ENCODE data around the gene MPPED1.
A peak's percentile ranks its signal among the peaks of the same experiment; 100 is the strongest.

Gene MPPED1, protein sequence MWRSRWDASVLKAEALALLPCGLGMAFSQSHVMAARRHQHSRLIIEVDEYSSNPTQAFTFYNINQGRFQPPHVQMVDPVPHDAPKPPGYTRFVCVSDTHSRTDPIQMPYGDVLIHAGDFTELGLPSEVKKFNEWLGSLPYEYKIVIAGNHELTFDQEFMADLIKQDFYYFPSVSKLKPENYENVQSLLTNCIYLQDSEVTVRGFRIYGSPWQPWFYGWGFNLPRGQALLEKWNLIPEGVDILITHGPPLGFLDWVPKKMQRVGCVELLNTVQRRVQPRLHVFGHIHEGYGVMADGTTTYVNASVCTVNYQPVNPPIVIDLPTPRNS

DNA sequence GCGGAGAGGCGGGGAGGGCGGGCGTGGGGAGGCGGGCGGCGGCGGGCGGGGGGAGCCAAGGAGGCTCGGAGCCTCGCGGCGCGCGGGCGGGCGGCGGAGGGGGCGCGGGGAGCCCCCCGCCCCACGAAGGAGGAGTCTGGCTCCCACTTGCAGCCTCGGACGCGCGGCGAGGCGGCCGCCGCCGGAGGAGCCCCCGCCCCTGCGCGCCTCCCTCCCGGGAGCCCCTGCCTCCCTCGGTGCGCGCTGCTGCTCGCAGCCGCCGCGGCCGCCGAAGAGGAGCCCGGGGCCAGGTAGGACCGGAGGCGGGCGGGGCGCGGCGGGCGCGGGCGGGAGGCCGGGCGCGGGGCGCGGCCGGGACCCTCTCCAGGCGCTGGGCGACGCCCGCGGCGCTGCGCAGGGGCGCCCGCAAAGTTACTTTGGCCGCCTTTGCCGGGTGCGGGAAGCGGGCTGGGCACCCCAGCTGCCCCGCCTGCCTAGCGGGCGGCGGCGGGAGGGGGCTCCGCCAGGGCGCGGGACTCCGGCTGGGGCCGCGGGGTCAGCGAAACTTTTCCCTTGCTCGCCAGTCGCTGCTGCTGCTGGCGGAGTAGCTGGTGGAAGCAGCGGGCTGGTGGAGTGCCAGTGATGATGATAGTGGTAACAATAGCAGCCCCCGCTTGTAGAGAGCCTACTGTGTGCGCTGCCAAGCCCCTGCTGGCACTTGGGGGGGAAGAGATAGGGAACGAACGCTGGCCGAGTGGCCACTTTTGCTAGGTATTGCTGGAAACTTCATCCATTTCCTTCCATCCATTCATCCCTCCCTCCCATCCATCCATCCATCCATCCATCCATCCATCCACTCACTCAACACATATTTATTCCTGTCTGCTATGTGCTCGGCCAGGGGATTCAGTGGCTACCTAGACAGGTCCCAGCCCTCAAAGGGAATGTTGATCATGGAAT is at the start of gene MPPED1:
Gene MPPED1 (plus strand): TSS at position 146 of the 939 bp plus-strand sequence. CDS start 12,972 bp downstream, outside the sequence.
- DNase-seq (ENCODE audit: low spot score), result peak; percentile 65

DNA sequence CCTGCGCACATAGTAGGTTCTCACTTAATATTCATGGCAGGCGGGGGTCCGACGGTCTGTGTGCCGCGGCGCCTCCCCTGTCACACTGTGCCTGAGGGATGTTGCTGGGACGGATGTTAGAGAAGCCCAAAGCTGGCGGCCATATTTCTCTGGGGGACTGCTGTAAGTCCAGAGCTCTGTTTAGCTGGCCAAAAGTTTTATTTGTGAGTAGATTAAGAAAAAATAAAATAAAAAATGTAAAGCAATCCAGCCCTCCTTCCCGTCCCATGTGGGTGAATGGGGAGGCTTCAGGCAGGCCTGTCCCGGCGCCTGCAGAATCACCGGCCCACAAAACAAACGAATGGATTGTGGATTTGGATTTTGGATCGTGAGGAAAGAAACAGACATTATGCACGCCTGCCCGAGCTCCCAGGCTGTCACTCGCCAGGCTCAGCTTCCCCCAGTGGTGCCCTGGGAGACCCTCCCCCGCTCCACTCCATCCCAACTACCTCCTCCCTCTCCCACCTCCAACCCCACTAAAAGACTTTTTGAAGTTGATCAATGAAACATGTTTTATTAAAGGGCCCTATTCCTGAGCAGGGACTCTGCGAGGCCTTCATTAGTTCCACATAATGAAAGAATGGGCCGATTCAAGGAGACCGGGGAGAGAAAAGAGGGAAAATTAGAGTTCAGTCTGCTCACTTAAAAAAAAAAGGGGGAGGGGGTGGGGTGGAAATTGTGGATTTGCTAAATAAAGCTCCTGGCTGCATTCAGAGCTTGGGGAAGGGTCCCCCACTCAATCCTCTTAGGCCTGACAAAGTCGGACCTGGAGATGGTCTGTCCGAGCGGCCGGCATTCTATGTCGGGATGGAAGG is 48.3 kb upstream of the MPPED1 start:
- DNase-seq (ENCODE audit: low spot score), result no peak

DNA sequence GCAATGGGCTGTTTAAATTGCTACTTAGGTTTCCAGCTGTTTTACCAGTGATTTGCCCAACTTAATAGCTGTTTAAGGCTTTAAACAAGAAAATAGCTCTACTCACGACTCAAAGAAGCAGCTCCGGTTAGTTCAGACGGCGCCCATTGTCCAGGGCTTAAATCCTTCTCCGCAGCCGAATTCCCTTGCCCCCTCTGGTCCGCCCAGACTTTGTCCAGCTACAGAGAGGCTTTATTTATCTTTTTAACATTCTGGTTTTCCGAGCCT is 47.7 kb upstream of the MPPED1 start:
- DNase-seq (ENCODE audit: low spot score), result no peak

DNA sequence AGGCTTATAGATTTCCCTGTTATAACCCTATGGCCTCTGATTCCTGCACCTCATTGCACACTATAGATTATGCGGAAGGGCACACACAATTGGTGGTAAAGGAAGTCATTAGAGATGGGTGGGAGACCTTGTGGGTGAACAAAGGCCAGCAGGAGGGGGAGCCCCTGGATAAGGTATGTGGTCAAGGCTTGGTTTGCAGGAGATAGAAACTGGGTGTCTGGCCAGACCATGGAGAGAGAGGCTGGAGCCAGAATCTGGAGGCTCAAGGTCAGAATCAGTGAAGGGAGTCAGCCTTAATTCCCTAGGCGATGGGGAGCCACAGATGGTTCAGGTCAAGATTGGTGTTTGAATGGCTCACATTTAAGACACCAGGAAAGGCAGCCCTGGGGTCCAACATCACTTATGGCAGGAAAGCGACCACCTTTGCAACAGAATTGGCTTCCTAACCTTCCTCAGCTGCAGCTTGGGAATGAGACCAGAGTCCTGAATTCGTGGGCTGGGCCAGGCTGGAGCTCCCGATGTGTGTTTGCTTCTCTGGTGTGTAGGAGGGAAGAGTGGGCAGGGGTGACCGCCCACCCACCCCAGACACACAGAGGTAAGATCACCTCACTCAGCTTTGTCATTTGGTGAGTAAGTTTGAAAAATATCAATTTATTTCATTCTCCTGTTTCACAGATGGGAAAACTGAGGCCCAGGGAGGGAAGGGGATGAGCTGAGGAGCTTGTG is 45.9 kb upstream of the MPPED1 start:
- DNase-seq (ENCODE audit: low spot score), result no peak

DNA sequence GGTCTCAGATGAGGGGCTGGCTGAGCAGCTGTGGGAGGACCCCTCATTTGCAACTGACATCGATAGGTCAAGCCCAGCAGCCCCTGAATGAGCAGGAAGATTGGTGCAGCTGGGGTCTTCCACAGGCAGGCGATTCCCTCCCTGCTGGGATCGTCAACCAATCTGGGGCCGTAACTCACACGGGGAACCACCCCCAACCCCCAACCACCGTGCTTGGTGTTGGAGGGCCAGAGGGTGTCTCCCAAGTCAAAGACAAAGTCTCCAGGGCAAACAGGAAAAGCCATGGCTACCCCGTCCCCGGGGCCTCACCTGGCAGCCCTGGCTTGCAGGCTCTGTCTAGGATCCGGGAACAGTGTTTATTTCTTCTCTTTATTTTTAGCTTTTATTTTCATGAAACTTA is 41.8 kb upstream of the MPPED1 start:
- peak; percentile 29 for DNase-seq (ENCODE audit: low spot score)

DNA sequence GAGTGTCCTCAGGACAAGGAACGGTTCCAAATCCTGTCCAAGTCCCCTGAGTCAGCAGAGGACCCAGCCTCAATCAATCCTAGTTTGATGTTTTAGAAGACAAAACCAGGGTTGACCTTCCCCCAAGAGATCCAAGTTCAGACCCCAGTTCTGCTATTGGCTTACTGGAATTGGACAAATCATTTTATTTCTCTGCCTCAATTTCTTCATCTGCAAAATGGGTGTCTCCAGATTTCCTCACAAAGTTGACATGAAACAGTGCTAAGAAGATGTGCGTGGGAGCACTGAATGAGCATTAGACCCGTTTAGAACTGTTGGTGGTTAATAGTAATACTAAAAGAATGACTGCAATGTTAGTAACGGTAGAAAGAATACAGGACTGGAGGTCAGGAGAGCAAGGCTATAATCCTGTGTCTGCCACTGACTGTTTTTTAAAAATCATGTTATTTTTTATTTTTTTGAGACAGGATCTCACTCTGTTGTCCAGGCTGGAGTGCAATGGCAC is 35.8 kb upstream of the MPPED1 start:
- DNase-seq (ENCODE audit: low spot score), result no peak

DNA sequence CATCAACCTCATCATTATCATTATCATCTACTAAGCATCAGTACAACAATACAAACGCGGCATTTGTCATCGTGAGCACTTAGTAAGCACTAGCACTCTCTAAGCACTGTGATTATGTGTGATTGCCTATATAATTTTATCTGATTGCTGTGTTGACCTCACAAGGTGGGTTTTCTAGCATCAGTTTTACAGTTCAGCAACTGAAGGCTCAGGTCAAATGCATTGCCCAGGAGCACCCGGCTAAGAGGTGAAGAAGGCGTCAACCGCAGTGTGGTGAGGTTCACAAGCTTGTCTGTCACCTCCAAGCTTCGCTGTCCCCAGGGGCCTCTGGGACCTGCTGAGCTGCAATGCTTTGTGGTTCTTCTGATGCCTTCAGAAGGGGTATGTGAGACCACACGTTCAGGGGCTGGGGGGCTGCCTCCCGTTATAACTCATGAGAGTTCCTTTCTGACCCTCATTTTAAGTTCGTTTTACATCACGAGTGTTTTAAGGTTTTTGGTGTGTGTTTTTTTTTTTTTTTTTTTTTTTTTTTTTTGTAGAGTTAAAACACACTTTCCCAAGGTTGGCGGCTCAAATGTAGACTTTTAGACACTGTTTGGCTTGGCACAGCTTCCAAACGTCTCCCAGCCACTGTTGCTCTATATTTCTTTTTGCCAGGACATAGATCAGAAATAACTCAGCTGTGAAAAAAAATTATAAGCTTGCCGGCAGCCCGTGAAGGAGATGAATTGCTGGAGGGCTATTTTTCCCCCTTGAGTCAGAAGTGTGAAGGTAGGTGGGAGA is 34.9 kb upstream of the MPPED1 start:
- DNase-seq (ENCODE audit: low spot score), result peak; percentile 25

DNA sequence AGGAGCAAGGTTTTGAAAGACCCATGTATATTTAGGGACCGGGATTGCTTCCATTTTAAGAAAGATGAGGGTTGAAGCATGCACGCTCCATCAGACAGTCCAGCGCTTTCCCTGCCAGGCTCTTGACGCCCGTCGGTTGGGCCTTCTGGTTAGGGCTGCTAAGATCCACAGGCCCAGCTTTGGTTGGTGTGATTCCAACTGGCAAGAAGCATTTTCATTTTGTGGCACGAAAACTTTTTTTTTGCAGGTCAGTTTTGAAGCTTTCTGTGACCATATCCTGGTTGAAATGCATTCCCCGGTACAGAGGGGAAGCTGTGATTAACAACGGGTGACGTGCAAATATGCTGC is 34.3 kb upstream of the MPPED1 start:
- DNase-seq (ENCODE audit: low spot score), result peak; percentile 22

DNA sequence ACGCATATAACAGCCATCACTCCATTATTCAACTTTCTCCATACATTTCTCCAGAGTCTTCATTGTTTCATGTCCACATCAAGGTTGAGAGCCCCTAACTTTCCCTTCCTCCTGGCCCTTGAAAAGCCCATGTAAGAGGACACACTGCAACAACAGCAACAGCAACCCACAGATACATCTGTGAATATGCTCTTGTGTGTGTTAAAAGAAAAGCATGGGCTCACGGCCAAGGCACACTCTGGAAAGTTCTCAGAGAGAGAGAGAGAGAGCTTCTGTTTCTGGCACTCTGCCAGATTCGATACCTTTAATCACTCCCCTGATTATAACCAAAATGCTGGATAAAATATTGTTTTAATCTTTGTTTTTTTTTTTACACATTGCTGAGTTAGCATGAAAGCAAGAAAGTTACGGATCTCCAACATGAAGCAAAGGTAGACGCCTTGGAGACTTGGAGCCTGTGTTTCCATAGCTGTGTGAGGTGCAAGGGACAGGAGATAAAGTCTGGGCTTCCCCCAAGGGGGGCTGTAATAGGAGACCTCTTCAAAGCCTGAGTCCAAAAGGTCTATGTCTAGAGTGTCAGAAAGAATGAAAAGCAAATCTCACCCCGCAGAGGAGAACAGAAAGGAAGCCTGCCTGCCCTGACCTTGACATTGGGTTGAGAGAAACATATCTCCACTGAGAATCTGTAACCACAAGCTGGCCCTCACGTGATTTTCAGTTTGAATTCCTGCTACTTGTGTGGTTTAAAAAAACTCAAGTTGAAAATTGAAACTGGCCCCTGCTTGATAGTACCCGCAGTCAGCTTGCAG is 33.7 kb upstream of the MPPED1 start:
- no peak for DNase-seq (ENCODE audit: low spot score)

DNA sequence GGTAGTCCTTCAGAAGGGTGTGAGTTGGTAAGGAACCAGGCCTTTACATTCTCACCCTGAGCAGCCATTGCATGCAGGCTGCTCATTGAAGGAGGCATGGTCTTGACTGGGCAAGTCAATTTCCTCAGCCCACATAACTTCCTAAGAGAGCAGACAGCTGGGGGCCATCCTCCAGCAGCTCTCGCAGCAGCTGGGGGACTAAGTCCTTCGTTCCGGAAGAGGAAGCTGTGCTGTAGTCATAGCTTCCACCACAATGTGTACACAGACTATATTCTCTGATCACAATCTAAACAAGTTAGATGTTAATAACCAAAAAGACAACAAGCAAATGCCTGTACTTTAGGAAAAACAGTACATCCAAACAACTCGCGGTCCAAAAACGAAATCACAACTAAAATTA is 30.1 kb upstream of the MPPED1 start:
- DNase-seq (ENCODE audit: low spot score), result no peak

DNA sequence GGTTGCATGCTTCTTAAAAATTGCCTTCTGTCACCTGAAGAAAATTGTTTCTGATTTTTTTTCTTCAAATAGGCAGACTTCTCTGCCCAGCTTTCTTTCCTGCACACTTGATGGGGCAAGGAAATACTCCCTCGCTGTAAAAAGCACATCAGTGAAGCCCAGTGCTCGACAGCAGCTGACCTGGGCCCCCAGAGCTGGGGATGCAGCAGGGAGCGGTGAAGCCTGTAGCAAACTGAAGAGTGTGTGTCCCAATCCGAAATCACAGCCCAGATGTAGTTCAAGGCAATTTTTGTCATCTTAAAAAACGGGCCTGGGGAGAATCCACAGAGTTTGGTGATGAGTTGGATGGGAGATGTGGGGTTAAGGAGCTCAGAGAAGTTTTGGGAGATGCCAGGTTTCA is 27.0 kb upstream of the MPPED1 start:
- DNase-seq (ENCODE audit: low spot score), result no peak

DNA sequence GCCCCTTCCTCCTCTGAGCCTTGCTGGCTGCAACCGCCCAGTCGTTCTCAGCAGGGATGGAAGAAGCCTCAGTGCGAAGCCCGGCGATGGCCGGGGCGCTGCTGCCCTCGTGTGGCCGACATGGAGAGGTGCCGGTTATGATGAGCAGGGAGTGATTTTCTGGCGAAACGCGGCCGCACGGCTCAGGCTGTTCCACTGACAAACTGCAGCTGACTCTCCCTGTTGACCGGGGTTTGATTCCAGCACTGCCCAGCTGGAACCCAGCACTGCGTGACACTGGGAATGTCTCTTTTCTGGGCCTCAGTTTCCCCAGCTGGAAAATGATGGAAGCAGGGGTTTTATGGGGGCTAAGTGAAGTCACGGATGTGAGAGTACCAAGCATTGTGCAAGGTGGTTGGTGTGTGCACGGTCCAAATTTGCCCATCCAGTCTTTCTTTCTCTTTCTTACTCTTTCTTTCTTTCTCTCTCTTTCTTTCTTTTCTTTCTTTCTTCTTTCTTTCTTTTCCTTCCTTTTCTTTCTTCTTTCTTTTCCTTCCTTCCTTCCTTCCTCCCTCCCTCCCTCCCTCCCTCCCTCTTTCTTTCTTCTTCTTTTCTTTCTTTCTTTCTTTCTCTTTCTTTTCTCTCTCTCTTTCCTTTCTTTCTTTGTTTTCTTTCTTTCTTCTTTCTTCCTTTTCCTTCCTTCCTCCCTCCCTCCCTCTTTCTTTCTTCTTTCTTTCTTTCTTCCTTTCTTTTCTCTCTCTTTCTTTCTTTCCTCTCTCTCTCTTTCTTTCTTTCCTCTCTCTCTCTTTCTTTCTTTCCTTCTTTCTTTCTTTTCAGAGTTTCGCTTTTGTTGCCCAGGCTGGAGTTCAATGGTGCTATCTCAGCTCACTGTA is 25.8 kb upstream of the MPPED1 start:
- DNase-seq (ENCODE audit: low spot score), result peak; percentile 91

DNA sequence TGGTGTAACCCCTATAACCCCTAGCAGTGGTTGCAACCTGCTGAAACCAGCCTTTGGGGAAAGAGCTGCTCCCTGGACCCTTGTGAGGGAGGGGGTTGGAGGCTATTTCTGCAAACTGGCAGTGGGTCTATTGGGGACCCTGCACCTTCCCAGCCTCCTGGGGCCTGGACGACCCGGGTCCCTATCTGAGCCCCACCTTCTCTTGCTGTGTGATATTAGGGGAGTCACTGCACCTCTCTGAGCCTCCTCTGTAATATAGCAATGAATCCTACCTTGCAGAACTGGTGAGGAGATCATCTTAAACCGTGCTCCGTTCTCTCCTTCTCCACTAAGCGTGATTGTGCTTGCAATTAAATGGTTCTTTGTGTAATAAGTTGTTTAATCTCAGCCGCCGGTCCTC is 24.0 kb upstream of the MPPED1 start:
- DNase-seq (ENCODE audit: low spot score), result no peak

DNA sequence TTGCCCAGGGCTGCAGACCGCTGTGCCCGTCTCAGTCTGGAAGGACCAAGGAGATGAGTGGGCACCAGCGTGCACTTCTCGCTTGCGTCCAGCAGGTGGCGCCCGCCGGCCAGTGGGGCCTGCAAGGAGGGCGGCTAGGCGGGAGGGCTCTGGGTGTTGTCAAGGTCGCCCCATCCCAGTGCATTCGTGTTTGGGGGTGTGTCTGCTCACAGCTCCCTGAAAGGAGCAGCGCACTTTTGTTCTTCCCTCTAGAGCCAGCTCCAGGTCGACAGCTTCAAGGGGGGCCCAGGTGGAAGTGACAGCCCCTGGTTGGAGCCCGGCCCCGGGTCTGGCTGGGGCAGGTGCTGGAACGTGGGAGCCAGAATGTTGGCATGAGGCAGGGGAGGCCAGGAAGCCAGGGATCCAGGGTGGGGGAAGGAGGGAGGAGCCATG is 23.4 kb upstream of the MPPED1 start:
- peak; percentile 91 for DNase-seq (ENCODE audit: low spot score)

DNA sequence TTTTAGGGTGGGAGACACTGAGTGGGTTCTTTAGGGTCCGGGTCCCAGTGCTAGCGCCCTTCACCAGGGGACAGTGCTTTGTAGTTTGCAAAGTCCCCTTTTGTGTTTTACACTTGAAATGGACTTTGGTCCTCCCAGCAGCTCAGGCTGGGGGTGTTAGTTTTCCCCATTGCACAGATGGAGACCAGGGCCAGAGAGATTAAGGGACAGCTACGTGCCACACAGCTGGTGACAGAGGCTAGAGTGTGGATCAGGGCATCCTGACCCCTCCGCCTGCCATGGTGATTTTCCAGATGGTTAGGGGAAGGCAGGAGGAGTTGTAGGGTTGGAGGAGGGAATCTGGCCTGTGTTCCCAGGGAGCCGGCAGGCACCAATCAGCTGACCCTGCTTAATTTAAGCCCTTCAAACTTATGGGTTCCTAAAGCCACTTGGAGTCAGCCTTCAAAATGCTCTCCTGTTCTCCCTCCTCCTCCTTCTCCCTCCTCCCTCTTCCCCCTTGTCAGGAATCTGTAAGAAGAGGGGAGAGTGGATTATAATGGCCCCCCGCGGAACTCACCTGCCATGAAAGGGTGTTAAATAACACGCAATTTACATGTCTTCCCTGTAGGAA is 22.5 kb upstream of the MPPED1 start:
- no peak for DNase-seq (ENCODE audit: low spot score)

DNA sequence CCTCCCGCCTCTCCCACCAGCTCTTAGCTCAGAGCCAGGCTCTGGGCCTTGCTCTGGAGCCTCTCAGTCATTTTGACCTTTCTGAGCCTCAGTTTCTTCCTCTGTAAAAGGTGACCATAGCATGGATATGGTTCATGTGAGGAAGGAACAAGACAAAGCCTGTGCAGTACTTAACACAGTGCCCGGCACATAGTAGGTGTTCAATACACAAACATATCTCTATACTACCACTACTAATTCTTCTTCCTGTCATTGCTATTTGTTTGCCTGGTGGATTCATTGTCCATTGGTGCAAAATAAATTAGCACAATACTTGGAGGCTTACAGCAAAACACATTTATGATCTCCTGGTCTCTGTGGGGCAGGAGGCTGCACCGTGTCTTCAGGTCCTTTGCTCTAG is 21.6 kb upstream of the MPPED1 start:
- no peak for DNase-seq (ENCODE audit: low spot score)

DNA sequence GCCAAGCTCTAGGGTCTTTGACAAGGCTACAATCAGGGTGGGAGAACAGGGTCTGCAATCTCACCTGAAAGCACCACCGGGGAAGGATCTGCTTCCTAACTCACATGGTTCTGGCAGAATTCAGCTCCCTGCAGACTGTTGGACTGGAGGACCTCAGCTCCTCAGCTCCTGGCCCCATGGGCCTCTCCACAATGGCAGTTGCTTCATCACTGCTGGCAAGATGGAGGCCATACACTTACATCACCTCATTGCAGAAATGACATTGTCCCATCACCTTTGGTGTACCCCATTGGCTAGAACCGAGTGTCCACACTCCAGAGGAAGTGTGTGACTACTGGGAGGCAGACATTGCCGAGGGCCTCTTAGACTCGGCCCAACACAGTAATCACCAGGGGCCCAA is 20.9 kb upstream of the MPPED1 start:
- DNase-seq (ENCODE audit: low spot score), result no peak

DNA sequence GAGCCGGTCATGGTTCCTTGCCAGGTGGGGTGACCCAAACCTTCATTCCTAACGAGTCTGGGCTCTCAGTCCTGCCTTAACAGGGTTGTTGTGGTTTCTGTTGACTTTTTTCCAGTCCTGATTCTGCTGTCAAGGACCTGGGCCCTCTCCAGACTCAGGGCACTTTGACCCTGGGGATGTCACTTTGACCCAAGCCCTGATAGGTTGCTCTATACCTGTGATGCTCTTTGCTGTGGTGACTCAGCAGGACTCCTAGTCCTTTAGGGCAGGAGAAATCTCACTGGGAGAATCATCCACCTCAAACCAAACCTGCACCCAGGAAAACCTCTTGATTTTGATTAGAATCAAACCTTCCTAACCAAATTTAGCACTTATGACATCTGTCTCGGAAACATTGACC is 20.5 kb upstream of the MPPED1 start:
- no peak for DNase-seq (ENCODE audit: low spot score)

Data from D341Med (cell line).